ENCODE data around the gene PPP2R5C.

The PPP2R5C gene

DNA sequence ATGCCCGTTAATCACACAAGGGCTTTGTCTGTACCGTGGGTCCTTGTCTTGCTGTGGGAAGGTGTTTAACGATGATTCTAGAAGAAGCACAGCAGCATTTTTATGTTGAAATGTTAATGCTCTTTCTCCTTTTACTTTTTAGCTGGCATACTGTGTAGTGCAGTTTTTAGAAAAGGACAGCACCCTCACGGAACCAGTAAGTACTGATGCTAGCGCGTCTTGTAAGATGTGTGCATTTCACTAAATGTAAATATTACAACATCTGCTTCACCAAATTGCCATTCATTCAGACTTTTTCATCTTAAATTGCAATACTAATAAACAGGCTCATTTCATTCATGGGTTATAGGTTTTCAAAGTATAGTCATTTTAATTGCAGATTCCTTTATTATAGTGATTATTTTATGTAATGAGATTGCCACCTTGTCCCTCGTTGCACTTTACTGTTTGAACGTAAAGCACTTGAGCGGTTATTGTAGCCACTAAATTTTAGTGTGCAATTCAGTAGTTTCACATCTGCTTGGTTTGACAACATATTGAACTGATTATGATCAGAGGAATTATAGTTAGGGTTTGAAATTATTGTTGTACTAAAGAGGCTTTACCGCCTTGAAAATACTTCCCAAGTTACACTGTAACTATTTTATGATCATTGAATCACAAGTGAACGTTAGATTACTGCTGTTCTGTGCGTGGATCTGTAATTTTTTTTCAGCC lies 133.0 kb downstream of the PPP2R5C start:
- DNase-seq, result no peak

DNA sequence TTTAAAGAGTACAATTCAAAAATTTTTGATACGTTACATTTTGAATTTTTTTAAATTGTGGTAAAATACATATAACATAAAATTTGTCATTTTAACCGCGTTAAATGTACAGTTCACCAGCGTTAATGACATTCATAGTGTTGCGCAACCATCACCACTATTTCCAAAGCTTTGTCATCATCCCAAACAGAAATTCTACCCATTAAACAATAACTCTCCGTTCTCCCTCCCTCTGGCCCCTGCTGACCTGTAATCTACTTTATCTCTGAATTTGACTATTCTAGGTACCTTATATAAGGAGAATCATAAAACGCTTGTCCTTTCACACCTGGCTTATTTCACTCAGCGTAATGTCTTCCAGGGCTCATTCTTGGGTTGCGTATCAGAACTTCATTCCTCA lies 133.7 kb downstream of the PPP2R5C start:
- DNase-seq, result no peak

GRCh38 chr14:101897326-101897725 lies 135.8 kb downstream of the PPP2R5C start:
- no peak for DNase-seq

GRCh38 chr14:101898416-101898815 lies 136.9 kb downstream of the PPP2R5C start:
- no peak for DNase-seq

- no peak for DNase-seq
These were observed 137.8 kb downstream of the PPP2R5C start for GRCh38 chr14:101899263-101899662.

DNA sequence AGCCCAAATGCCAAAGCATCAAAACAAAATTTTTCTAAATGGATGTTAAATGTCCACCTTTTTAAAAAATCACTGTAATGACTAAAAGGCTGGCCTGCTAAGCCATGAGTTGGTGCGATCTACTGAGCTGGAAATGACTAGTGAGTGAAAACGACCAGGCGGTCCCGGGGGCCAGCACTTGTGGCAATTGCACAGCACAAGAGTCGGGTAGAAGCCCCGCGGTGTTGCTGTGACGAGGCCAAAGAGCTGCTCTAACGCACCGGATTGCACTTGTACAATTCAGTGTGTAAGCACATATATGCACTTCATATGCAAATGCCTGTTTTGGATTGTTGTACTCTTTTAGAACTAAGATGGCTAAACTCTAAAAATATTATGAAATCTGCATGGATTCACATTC lies 138.7 kb downstream of the PPP2R5C start:
- DNase-seq, result no peak

GRCh38 chr14:101903111-101903561 lies 141.6 kb downstream of the PPP2R5C start:
- no peak for DNase-seq

- DNase-seq, result no peak
These were observed 144.1 kb downstream of the PPP2R5C start for GRCh38 chr14:101905614-101906013.

- DNase-seq, result no peak
These were observed 145.1 kb downstream of the PPP2R5C start for GRCh38 chr14:101906645-101907044.

DNA sequence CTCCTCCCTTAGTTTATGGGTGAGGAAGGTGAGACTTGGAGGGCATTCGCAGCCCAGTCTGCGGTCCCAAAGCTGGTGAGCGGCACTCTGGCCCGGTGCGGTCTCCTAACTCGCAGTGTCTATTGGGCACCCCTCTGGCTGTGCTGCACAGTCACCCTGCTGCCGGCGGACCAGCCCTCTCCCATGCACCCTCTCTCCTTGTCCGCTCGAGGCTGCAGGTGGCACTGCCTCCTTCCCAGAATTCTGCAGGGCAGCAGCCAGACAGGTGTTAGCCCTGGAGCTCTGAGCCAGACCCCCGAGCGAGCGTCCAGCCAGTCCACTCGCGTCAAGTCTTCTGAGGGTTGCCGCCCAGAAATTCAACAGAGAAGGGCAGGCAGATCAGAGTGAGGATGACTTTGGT lies 146.1 kb downstream of the PPP2R5C start:
- DNase-seq, result no peak

- no peak for DNase-seq
These were observed 147.3 kb downstream of the PPP2R5C start for GRCh38 chr14:101908795-101909194.

GRCh38 chr14:101909371-101910096 lies 148.0 kb downstream of the PPP2R5C start:
- DNase-seq, result no peak

DNA sequence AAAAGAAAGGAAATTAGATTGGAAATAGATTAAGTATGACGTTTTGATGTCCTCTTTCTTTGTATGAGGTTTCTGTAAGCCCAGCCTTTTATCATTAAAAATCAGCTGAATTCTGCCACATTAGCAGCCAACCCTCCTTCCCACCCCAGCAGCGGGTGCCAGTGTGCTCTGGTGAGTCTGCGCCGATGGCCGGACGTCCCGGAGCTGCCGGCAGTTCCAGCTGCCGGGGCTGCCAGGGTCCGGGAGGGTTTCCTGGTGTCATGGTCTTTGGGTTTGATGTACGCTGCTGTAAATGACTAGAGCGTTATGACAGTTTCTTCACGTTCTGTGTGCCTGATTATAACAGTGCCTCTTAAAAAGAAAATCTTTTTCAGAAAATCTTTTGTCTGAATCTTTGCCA lies 151.3 kb downstream of the PPP2R5C start:
- no peak for DNase-seq

GRCh38 chr14:101914083-101914482 lies 152.6 kb downstream of the PPP2R5C start:
- DNase-seq, result no peak

DNA sequence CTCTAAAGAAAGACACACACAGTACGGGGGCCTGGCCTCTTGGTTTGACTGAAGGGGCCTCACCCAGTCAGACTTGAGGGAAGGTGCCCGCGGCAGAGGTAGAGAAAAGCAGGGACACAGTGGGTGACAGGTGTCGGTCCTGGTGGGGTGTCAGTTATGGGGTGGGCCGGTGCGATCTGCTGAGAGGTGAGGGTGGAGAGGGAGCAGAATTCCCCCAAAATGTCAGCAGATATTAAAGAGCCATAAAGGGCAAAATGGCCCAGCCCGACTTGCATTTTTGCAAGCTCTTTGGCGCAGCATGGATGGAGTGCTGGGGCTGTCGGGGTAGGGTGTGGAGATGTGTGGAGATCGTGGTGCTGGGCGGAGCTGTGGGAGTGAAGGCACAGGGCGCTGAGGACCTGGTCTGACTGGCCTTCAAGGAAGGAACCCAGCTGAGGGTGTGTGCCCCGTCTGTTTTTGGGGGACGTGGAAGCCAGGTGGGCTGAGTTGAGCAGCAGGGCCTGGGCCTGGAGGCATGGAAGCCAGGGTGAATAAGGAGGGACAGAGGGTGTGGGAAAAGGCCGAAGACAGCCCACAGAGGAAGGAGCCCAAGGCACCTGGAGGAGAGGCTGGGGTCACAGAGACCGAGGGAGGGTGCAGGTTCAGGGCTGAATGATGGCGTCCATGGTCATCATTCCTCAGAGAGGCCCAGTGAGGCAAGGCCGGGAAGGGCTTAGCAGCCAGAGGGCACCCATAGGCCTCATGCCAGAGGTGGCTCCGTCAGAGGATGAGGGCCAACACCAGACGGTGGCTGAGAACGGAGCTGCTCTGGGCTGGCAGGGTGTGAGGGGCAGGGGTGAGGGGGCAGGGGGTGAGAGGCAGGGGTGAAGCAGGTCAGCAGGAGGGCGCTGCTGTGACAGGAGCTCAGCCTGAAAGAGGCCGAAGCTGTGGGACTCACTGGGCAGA lies 154.6 kb downstream of the PPP2R5C start:
- DNase-seq, result no peak

GRCh38 chr14:101916816-101917412 lies 155.4 kb downstream of the PPP2R5C start:
- no peak for DNase-seq

DNA sequence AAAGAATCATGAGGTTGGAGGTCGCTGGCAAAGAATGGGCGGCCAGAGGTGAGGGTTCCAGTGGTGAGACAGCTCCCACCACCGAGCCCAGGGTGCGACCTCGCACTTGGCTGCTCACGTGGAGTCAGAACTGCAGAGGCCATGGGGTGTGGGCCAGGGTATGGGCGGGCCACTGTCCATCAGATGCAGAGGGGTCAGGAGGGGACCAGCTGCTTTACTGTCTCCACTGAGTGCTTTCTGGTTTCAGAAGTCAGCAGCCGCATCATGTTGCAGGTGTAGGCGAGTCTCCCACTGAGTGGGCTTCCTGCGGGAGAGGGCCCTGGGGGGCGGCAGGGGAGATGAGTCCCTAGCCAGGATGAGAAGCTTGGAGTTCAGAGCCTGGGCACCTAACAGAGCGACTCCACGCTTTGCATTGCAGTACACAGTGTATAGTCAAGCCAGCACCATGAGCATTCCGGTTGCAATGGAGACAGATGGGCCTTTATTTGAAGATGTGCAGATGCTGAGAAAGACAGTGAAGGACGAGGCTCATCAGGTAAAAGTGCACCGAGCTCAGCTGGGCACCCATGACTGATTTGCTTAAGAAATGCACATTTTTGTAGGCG lies 156.0 kb downstream of the PPP2R5C start:
- no peak for DNase-seq

- no peak for DNase-seq
These were observed 156.8 kb downstream of the PPP2R5C start for GRCh38 chr14:101918065-101918989.

- DNase-seq, result no peak
These were observed 158.8 kb downstream of the PPP2R5C start for GRCh38 chr14:101920271-101920670.

GRCh38 chr14:101922866-101923265 lies 161.4 kb downstream of the PPP2R5C start:
- no peak for DNase-seq

- DNase-seq, result no peak
These were observed 163.6 kb downstream of the PPP2R5C start for GRCh38 chr14:101925152-101925551.

Measured in NCI-H1436 treated with DMSO at 0.1 percent for 48 hours (cell line).